GM12874 (cell line): ENCODE data around the gene PDE10A.

Source experiments
- TF ChIP-seq, protein P1 (sequence below): IDR thresholded peaks from 2 replicates; pipeline ENCODE4 v1.5.1; 2011; ENCODE audit warnings: low read depth, mild to moderate bottlenecking, control low read depth, low read length, moderate library complexity; ENCODE audit not compliant: insufficient read depth

Gene PDE10A

DNA sequence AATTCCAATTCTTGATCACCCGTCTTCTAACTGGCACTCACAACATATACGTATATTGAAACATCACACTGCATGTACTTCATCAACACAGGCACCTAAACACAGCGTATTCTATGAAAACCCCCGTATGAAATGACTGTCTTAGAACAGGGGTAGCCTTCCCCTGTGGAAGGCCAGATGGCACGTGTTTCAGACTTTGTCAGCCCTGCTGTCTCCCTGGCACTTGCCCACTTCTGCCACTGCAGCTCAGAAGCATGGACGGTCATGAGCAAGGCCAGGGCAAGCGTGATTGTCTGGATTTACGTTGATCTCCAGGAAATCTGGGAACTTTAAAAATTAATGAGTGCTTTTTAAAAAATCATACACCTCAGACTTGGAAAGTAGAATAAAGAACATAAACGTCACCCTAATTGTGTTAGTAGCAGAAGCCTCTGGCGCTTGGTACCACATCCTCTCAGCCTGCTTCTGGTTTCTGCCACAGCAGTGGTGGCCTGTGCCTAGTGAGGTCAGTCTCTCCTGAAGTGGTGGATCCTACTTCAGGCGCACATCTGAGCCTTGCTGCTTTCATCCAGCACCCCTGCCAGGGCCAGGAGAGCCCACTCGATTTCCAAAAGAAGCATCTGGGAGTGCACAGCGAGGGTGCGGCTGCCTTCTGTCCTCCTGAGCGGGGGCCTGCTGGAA is 18.3 kb downstream of the PDE10A start:
- TF ChIP-seq, protein P1, sequence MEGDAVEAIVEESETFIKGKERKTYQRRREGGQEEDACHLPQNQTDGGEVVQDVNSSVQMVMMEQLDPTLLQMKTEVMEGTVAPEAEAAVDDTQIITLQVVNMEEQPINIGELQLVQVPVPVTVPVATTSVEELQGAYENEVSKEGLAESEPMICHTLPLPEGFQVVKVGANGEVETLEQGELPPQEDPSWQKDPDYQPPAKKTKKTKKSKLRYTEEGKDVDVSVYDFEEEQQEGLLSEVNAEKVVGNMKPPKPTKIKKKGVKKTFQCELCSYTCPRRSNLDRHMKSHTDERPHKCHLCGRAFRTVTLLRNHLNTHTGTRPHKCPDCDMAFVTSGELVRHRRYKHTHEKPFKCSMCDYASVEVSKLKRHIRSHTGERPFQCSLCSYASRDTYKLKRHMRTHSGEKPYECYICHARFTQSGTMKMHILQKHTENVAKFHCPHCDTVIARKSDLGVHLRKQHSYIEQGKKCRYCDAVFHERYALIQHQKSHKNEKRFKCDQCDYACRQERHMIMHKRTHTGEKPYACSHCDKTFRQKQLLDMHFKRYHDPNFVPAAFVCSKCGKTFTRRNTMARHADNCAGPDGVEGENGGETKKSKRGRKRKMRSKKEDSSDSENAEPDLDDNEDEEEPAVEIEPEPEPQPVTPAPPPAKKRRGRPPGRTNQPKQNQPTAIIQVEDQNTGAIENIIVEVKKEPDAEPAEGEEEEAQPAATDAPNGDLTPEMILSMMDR = no peak

DNA sequence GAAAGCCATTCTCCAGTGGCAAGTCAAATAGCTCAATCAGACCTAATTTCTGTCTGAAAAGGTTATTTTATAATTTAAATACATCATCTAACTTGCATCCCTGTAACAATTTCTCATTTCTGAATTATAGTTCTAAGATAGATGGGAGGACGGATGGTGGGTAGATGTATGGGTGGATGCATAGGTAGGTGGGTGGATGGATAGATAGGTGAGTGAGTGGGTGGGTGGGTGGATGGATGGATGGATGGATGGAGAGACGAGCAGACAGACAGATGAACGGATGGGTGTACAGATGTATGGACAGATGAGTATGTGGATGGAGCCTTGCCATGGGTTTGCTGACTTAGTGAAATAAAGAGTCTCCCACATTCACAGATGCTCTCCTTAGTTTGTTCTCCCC is 20.0 kb downstream of the PDE10A start:
- TF ChIP-seq, protein P1 = no peak

DNA sequence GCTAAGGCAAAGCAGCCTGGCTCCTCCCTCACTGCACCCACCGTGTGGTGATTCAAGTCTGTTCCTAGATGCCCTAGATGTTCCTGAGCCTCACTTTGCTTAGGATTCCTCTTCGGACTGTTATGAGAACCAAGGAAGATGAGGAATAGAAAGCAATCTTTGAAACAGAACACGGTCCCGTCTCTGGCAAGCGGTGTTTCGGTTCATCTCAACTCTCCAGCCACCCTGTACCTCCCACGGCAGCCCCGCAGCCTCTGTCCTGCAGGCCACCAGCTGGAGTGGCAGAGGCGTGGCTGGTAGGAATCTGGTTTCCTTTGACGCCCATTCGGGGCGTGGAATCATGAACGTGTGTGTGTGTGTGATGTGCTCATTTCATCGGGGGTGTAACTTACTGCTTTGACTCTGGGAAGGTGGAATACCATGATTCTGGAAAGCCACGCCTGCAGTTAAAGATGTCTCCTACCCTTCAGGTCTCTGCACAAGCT is 21.3 kb downstream of the PDE10A start:
- TF ChIP-seq, protein P1 = no peak

DNA sequence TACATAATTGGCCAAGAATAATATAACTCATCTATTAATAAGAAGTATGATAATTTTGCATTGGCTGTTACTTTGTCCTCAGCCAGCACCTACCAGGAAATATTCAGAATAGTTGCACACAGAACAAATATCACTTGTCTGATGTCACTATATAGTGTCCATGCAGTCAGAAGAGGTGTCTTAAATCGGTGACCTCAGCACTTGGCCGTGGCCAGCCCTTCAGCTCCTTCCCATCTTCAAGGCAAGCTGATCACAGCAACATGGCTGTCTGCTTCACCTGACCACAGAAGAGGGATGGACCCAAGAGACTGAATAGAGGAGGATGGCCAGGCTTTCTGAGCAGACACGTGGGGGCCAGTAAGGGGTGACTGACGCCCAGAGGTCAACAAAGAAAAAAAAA is 22.2 kb downstream of the PDE10A start:
- TF ChIP-seq, protein P1 = no peak

DNA sequence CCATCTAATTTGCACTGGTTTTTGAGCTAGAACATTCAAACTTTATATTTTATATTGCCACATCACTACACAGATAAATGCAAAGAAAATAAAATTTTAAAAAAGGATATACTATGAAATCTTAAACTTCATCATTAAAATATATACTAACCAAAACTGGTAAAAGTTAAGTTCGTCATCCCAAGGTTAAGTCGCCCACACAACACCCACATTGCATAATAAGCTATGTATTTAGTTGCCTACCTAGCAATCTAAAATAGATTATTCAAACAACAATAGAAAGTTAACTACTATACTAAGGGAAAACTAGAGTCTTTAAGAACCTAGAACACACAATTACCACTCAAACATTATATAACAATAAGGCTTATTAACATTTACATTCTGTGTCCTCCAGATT is 24.5 kb downstream of the PDE10A start:
- TF ChIP-seq, protein P1 = no peak

DNA sequence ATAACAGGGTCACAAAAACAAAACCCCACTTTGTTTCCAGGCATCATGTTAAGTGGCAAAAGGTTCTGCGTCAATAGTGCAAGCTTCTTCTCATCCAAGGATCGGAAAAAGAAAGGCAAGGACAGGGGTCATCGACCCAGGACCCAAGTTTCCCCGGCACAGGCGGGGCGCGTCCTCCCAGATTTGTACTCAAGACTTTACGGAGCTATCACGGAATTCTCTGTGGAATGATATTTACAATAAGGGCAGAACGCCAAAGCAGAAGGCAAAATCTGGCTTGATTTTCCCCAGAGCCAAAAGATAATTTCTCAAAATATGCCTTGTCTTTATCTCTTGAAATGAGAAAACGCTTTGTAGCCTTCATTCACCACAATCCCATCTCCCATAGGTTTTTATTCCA is 25.5 kb downstream of the PDE10A start:
- TF ChIP-seq, protein P1 = no peak

DNA sequence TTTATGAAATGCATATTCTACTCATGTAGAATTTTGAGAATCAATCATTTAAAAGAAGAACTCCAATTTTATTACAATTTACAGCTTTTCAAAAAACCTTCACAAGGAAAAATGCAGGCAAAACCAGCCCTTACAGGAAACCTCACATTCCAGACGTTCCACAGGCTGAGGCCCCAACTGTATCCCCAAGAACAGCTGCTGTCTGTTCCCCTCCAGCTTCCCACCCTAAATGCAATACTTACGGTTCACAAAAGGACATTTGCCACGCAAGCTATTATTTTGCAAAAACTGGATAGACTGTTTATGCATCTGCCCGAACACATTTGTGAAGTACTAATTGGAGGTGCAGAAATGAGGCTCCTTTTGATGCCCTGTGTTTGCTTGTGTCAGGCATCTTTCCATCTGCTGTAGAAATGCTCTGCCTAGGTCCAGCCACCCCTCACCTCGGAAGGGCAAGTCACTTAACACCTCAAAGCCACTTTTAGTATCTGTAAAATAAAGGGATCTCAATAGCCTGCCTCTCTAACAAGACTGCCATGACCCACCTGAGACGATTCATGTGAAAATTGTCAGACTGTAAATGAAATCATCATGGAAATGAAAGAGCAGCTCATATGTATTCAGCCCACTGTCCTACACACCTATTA is 26.5 kb downstream of the PDE10A start:
- TF ChIP-seq, protein P1 = no peak
